SH-SY5Y (cell line): ENCODE results near the gene EVA1C.

ENCODE experiments used
- GATA2 ChIP-seq: IDR thresholded peaks from 2 replicates; pipeline ENCODE4 v1.6.1; 2011; ENCODE audit warnings: mild to moderate bottlenecking, low read depth, low read length
- GATA3 ChIP-seq: IDR thresholded peaks from 2 replicates; pipeline ENCODE4 v1.6.1; 2011; ENCODE audit warnings: low read depth, mild to moderate bottlenecking, low read length, moderate library complexity

DNA sequence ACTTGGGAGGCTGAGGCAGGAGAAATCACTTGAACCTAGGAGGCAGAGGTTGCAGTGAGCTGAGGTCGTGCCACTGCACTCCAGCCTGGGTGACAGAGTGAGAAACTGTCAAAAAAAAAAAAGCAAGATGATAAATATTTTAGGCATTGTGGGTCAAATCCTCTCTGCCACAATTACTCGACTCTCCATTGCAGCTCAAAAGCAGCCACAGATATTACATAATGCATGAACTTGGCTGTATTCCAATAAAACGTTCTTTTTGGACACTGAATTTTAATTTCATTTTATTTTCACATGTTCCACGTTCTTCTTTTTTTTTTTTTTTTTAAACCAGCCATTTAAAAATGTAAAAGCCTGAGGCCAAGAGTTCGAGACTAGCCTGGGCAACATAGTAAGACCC lies 103.4 kb downstream of the EVA1C start:
- TF ChIP-seq GATA2 (no peak), GATA3 (no peak)
